ENCODE measurements around the gene SLC35B3. TPM values are rescaled to one million over a fixed set of nuclear protein-coding genes. Genes with fewer than 3 reads are reported as not detected.

SLC35B3 gene
- total and polyA plus RNA-seq, 2 experiments from 2014 or later: 33.9 to 52.9 TPM

GRCh38 chr6:8383584-8383983 lies 51.8 kb downstream of the SLC35B3 start:
- H3K9me3 ChIP-seq (ENCODE audit: low read depth): no peaks in the 10 kb centered on the region
- TF ChIP-seq EZH2 (IDR thresholded peaks at IDR 0.05; ENCODE audit: insufficient read depth, poor library complexity, severe bottlenecking) (no peak), EZH2phosphoT487 (IDR thresholded peaks at IDR 0.05; ENCODE audit: insufficient read depth, low read depth) (no peak)
- no peak overlapping the region for H2AFZ ChIP-seq
- no peak for DNase-seq
- in situ Hi-C loops (cut with MboI): no loop called here
- no peaks in the 10 kb centered on the region for H3K27me3 ChIP-seq (replicated peaks; ENCODE audit: insufficient read depth)
- no peak overlapping the region for H3K4me2 ChIP-seq (ENCODE audit: unreplicated experiment)
- H3K9me2 ChIP-seq (ENCODE audit: insufficient read depth): no peaks in the 10 kb centered on the region
- H3F3A ChIP-seq (ENCODE audit: insufficient read depth): no peaks in the 10 kb centered on the region
- H3K36me3 ChIP-seq (ENCODE audit: low read depth): no peaks in the 10 kb centered on the region
- WGBS, 2 experiments (ENCODE audit: low coverage in 1 of 2, low lambda C conversion rate in 2 of 2, missing lambda C conversion rate in 2 of 2): 7 to 24% methylated on average over 2 of the region's 2 CpGs
- H3K9ac ChIP-seq: no peak overlapping the region
- no peaks in the 10 kb centered on the region for H4K20me1 ChIP-seq (ENCODE audit: insufficient read depth)
- no peaks in the 10 kb centered on the region for H3K4me1 ChIP-seq (ENCODE audit: insufficient read depth)
- no peaks in the 10 kb centered on the region for H3K79me2 ChIP-seq (ENCODE audit: insufficient read depth)
- no peak overlapping the region for H3K27ac ChIP-seq
- H3K4me3 ChIP-seq: no peak overlapping the region

DNA sequence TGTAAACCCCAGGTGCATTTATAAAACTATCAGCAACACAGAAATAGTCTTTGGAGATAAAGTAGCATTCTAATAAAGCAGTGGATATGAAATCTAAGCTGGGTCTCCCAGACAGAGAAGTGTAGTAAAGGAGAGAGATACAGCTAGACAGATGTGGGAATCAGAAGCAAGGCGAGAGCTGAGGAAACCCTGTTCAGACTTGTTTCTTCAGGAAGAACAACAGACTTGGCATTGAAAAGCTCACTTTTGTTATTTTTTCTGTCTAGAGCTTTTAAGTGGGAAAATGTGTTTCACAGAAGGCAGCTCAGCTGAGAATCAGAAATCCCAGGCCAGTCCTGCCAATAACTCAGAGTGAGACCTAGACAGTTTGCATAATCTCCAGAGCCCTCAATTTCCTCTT lies 52.9 kb downstream of the SLC35B3 start:
- DNase-seq: no peak
- Histone ChIP-seq H3K79me2 (ENCODE audit: insufficient read depth) (no peaks in the 10 kb centered on the region), H3K4me1 (ENCODE audit: insufficient read depth) (no peaks in the 10 kb centered on the region), H3F3A (ENCODE audit: insufficient read depth) (no peaks in the 10 kb centered on the region), H4K20me1 (ENCODE audit: insufficient read depth) (no peaks in the 10 kb centered on the region), H3K9ac (no peak overlapping the region), H3K36me3 (ENCODE audit: low read depth) (no peaks in the 10 kb centered on the region), H3K9me2 (ENCODE audit: insufficient read depth) (no peaks in the 10 kb centered on the region), H3K4me3 (no peak overlapping the region), H3K27me3 (replicated peaks; ENCODE audit: insufficient read depth) (no peaks in the 10 kb centered on the region), H2AFZ (no peak overlapping the region), H3K4me2 (ENCODE audit: unreplicated experiment) (no peak overlapping the region), H3K9me3 (ENCODE audit: low read depth) (no peaks in the 10 kb centered on the region), H3K27ac (no peak overlapping the region)
- TF ChIP-seq EZH2 (IDR thresholded peaks at IDR 0.05; ENCODE audit: insufficient read depth, poor library complexity, severe bottlenecking) (no peak), EZH2phosphoT487 (IDR thresholded peaks at IDR 0.05; ENCODE audit: insufficient read depth, low read depth) (no peak)
- in situ Hi-C loops (cut with MboI): no loop called here
- WGBS, 2 experiments (ENCODE audit: low coverage in 1 of 2, low lambda C conversion rate in 2 of 2, missing lambda C conversion rate in 2 of 2): 0 to 5% methylated on average over 1 of the region's 1 CpG

DNA sequence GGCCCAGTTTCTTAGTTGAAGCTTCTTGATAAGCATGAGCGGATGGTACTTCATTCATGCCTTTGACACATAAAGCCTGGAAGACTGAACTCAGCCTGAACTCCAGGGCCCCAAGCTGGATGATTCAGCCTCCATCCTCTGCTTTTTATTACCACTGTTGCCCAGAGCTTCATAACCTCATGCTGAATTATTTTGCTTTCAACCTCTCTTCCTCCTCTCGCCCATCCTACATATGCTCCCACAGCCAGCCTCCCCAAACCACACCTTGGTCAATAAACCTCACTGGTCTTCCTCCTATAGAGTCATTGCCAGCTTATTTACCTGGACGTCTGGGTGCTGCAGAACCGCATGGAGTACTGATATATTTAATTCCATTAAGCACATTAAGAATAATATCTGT lies 59.4 kb downstream of the SLC35B3 start:
- no peak overlapping the region for H3K4me2 ChIP-seq (ENCODE audit: unreplicated experiment)
- H3K9me2 ChIP-seq (ENCODE audit: insufficient read depth): no peaks in the 10 kb centered on the region
- H3K79me2 ChIP-seq (ENCODE audit: insufficient read depth): no peaks in the 10 kb centered on the region
- H3K4me1 ChIP-seq (ENCODE audit: insufficient read depth): no peaks in the 10 kb centered on the region
- H3K4me3 ChIP-seq: no peak overlapping the region
- H3K27me3 ChIP-seq (replicated peaks; ENCODE audit: insufficient read depth): no peaks in the 10 kb centered on the region
- 29 to 31% methylated on average over 4 of the region's 4 CpGs for WGBS, 2 experiments (ENCODE audit: low coverage in 1 of 2, low lambda C conversion rate in 2 of 2, missing lambda C conversion rate in 2 of 2)
- H3K27ac ChIP-seq: no peak overlapping the region
- no peaks in the 10 kb centered on the region for H4K20me1 ChIP-seq (ENCODE audit: insufficient read depth)
- no peak overlapping the region for H2AFZ ChIP-seq
- no peak for DNase-seq
- TF ChIP-seq EZH2 (IDR thresholded peaks at IDR 0.05; ENCODE audit: insufficient read depth, poor library complexity, severe bottlenecking) (no peak), EZH2phosphoT487 (IDR thresholded peaks at IDR 0.05; ENCODE audit: insufficient read depth, low read depth) (no peak)
- H3K9me3 ChIP-seq (ENCODE audit: low read depth): no peaks in the 10 kb centered on the region
- no peak overlapping the region for H3K9ac ChIP-seq
- in situ Hi-C loops (cut with MboI): no loop called here
- H3K36me3 ChIP-seq (ENCODE audit: low read depth): no peaks in the 10 kb centered on the region
- no peaks in the 10 kb centered on the region for H3F3A ChIP-seq (ENCODE audit: insufficient read depth)

Data from GM23248 (cell line).